ENCODE measurements around the gene EDN1. TPM values are rescaled to one million over a fixed set of nuclear protein-coding genes. Genes with fewer than 3 reads are reported as not detected.

EDN1 gene
- polyA plus RNA-seq, 3 donors = 0.11 to 0.71 TPM; not detected in 1

GRCh38 chr6:12293931-12294807 is 4.0 kb downstream of the EDN1 start:
- H3K4me1 Mint-ChIP-seq = peaks cover 30% of the 10 kb centered on the region
- intact Hi-C loops (cut with micrococcal nuclease) = loop anchor here (5.0 to 10.0 kb wide), 3 partner anchors 63 to 629 kb away; no protein-coding TSS in a partner anchor
- H3K9me3 Mint-ChIP-seq = peaks cover 0 to 2% (median 0%) of the 10 kb centered on the region in 7 donors
- Histone ChIP-seq H2AFZ (ENCODE audit: insufficient read depth, low read depth, low read length, poor library complexity, severe bottlenecking) (no peak overlapping the region), H3K36me3 (replicated peaks in 1 of 2; ENCODE audit: control insufficient read depth in 1 of 2, insufficient read depth in 2 of 2, low read length in 2 of 2) (no peaks in the 10 kb centered on the region), H3K27me3 (ENCODE audit: control insufficient read depth in 2 of 2, insufficient read depth in 2 of 2, low read length in 2 of 2) (peaks cover 24 to 32% of the 10 kb centered on the region in 2 donors), H3K27ac (ENCODE audit: low read depth in 1 of 2, low read length in 2 of 2) (no peak overlapping the region), H3K9ac (ENCODE audit: insufficient read depth, low read length, poor library complexity, severe bottlenecking) (no peak overlapping the region), H4K20me1 (ENCODE audit: insufficient read depth, low read length) (no peaks in the 10 kb centered on the region), H3K79me2 (ENCODE audit: insufficient read depth, low read length) (no peaks in the 10 kb centered on the region), H3K9me3 (replicated peaks in 1 of 2; ENCODE audit: control insufficient read depth in 1 of 2, insufficient read depth in 1 of 2, low read length in 2 of 2) (no peaks in the 10 kb centered on the region), H3K4me2 (replicated peaks; ENCODE audit: extremely low read depth, low read length, poor library complexity, severe bottlenecking) (no peak overlapping the region), H3K4me1 (ENCODE audit: control insufficient read depth in 1 of 2, insufficient read depth in 2 of 2, low read length in 2 of 2) (peaks cover 14 to 16% of the 10 kb centered on the region in 2 donors), H3K4me3 (replicated peaks in 1 of 3; ENCODE audit: low read depth in 2 of 3, low read length in 3 of 3) (no peak overlapping the region)
- no peak for DNase-seq
- WGBS (ENCODE audit: insufficient coverage) = no CpG with 5 or more reads among the region's 7 CpGs
- H3K4me3 Mint-ChIP-seq = no peak overlapping the region
- peaks cover 0 to 4% of the 10 kb centered on the region in 2 donors for H3K36me3 Mint-ChIP-seq
- no peak overlapping the region for H3K27ac Mint-ChIP-seq
- TF ChIP-seq CTCF (IDR thresholded peaks at IDR 0.05) = no peak
- peaks cover 30 to 43% (median 37%) of the 10 kb centered on the region in 3 donors for H3K27me3 Mint-ChIP-seq (ENCODE audit: low read depth in 3 of 3)

GRCh38 chr6:12294851-12295536 is 4.8 kb downstream of the EDN1 start:
- peaks cover 0 to 2% (median 0%) of the 10 kb centered on the region in 7 donors for H3K9me3 Mint-ChIP-seq
- H3K36me3 Mint-ChIP-seq = peaks cover 0 to 4% of the 10 kb centered on the region in 2 donors
- Histone ChIP-seq H3K79me2 (ENCODE audit: insufficient read depth, low read length) (no peaks in the 10 kb centered on the region), H3K4me3 (replicated peaks in 1 of 3; ENCODE audit: low read depth in 2 of 3, low read length in 3 of 3) (no peak overlapping the region), H2AFZ (ENCODE audit: insufficient read depth, low read depth, low read length, poor library complexity, severe bottlenecking) (no peak overlapping the region), H3K27me3 (ENCODE audit: control insufficient read depth in 2 of 2, insufficient read depth in 2 of 2, low read length in 2 of 2) (peaks cover 21 to 28% of the 10 kb centered on the region in 2 donors), H3K4me2 (replicated peaks; ENCODE audit: extremely low read depth, low read length, poor library complexity, severe bottlenecking) (no peak overlapping the region), H3K9ac (ENCODE audit: insufficient read depth, low read length, poor library complexity, severe bottlenecking) (no peak overlapping the region), H3K36me3 (replicated peaks in 1 of 2; ENCODE audit: control insufficient read depth in 1 of 2, insufficient read depth in 2 of 2, low read length in 2 of 2) (no peaks in the 10 kb centered on the region), H3K4me1 (ENCODE audit: control insufficient read depth in 1 of 2, insufficient read depth in 2 of 2, low read length in 2 of 2) (peaks cover 5 to 7% of the 10 kb centered on the region in 2 donors), H3K27ac (ENCODE audit: low read depth in 1 of 2, low read length in 2 of 2) (no peak overlapping the region), H4K20me1 (ENCODE audit: insufficient read depth, low read length) (no peaks in the 10 kb centered on the region), H3K9me3 (replicated peaks in 1 of 2; ENCODE audit: control insufficient read depth in 1 of 2, insufficient read depth in 1 of 2, low read length in 2 of 2) (no peaks in the 10 kb centered on the region)
- peaks cover 22% of the 10 kb centered on the region for H3K4me1 Mint-ChIP-seq
- 100% methylated on average over 3 of the region's 3 CpGs for WGBS (ENCODE audit: insufficient coverage)
- no peak overlapping the region for H3K4me3 Mint-ChIP-seq
- no peak for DNase-seq
- peaks cover 28 to 37% (median 29%) of the 10 kb centered on the region in 3 donors for H3K27me3 Mint-ChIP-seq (ENCODE audit: low read depth in 3 of 3)
- no peak overlapping the region for H3K27ac Mint-ChIP-seq
- TF ChIP-seq CTCF (IDR thresholded peaks at IDR 0.05) = no peak
- intact Hi-C loops (cut with micrococcal nuclease) = loop anchor here (5.0 to 10.0 kb wide), 3 partner anchors 62 to 630 kb away; no protein-coding TSS in a partner anchor

Measured in CD14-positive monocyte (primary cell).